Umbilical cord (tissue), 2 donors: ENCODE measurements around the gene TNS1. TPM values are rescaled to one million over a fixed set of nuclear protein-coding genes. Genes with fewer than 3 reads are reported as not detected.
A peak's percentile ranks its signal among the peaks of the same experiment; 100 is the strongest.

ENCODE experiments used
- DNase-seq: peaks from one replicate; pipeline ENCODE4 v3.0.0-alpha.2; 2015; ENCODE audit warnings: low spot score
- total RNA-seq: library from RNA; depleted of rRNA; stranded (reverse); fragments of >200 nt; gene quantifications from one replicate; pipeline ENCODE4 v1.2.3, GENCODE V29; 2014; ENCODE audit warnings: low replicate concordance; ENCODE audit not compliant: insufficient read depth

The TNS1 gene
- total RNA-seq, 1 donor from 2014 or later, result 255 TPM

GRCh38 chr2:217930761-217931563 lies 71.8 kb downstream of the TNS1 start:
- DNase-seq, result no peak

- DNase-seq, result peak; percentile 88
Observed at GRCh38 chr2:217929757-217930707, 72.8 kb downstream of the TNS1 start.

GRCh38 chr2:217929272-217929671 lies 73.5 kb downstream of the TNS1 start:
- no peak for DNase-seq

- peak; percentile 46 for DNase-seq
Observed at GRCh38 chr2:217928324-217929181, 74.2 kb downstream of the TNS1 start.

GRCh38 chr2:217927601-217928323 lies 75.0 kb downstream of the TNS1 start:
- DNase-seq, result no peak

- no peak for DNase-seq
Observed at GRCh38 chr2:217926801-217927200, 76.0 kb downstream of the TNS1 start.

- DNase-seq, result no peak
Observed at GRCh38 chr2:217924346-217924901, 78.4 kb downstream of the TNS1 start.

- no peak for DNase-seq
Observed at GRCh38 chr2:217923007-217923686, 79.6 kb downstream of the TNS1 start.

- DNase-seq, result peak; percentile 74
Observed at GRCh38 chr2:217922101-217923006, 80.4 kb downstream of the TNS1 start.

GRCh38 chr2:217920879-217921603 lies 81.8 kb downstream of the TNS1 start:
- DNase-seq, result peak; percentile 83

GRCh38 chr2:217919781-217920351 lies 82.9 kb downstream of the TNS1 start:
- no peak for DNase-seq

GRCh38 chr2:217919204-217919603 lies 83.6 kb downstream of the TNS1 start:
- no peak for DNase-seq

- DNase-seq, result no peak
Observed at GRCh38 chr2:217918308-217919024, 84.3 kb downstream of the TNS1 start.

- no peak for DNase-seq
Observed at GRCh38 chr2:217916504-217917254, 86.1 kb downstream of the TNS1 start.

- DNase-seq, result no peak
Observed at GRCh38 chr2:217915706-217916105, 87.1 kb downstream of the TNS1 start.

GRCh38 chr2:217914878-217915277 lies 87.9 kb downstream of the TNS1 start:
- DNase-seq, result no peak
